Neural cell (in vitro differentiated cells): ENCODE measurements around the gene COL16A1. TPM values are rescaled to one million over a fixed set of nuclear protein-coding genes. Genes with fewer than 3 reads are reported as not detected.

Experiments used
- H2AFZ ChIP-seq: fragments of 200-600, 300-800 bp; sonication (generic), shearing (Covaris generic); 2 replicates; pipeline ENCODE4 v1.6.0; 2014; ENCODE audit warnings: low read depth, mild to moderate bottlenecking, antibody characterized with exemption, low read length, moderate library complexity
- H3F3A ChIP-seq: fragments of 200-600 bp; shearing (Covaris generic); 2 replicates; pipeline ENCODE4 v1.6.1; 2016; ENCODE audit warnings: mild to moderate bottlenecking, moderate library complexity, mixed read lengths, antibody characterized with exemption, low read length; ENCODE audit not compliant: insufficient read depth, poor library complexity, severe bottlenecking
- H3K27ac ChIP-seq: fragments of 200-600, 300-800 bp; sonication (generic), shearing (Covaris generic); 2 replicates; pipeline ENCODE4 v1.5.1; 2014; ENCODE audit warnings: mild to moderate bottlenecking, low read length, moderate library complexity
- H3K27me3 ChIP-seq: fragments of 300-800, 200-600 bp; sonication (generic), shearing (Covaris generic); 2 replicates; pipeline ENCODE4 v1.6.0; 2014; ENCODE audit warnings: mild to moderate bottlenecking, low read depth, low read length, moderate library complexity; ENCODE audit not compliant: insufficient read depth
- H3K36me3 ChIP-seq: fragments of 300-800, 200-600 bp; sonication (generic), shearing (Covaris generic); 2 replicates; pipeline ENCODE4 v1.5.1; 2014; ENCODE audit warnings: mild to moderate bottlenecking, antibody characterized with exemption, low read length, moderate library complexity; ENCODE audit not compliant: insufficient read depth
- H3K4me2 ChIP-seq: fragments of 300-800, 200-600 bp; sonication (generic), shearing (Covaris generic); 2 replicates; pipeline ENCODE4 v1.6.0; 2014; ENCODE audit warnings: mild to moderate bottlenecking, low read length
- H3K4me3 ChIP-seq: fragments of 300-800, 200-600 bp; sonication (generic), shearing (Covaris generic); 2 replicates; pipeline ENCODE4 v1.5.1; 2014; ENCODE audit warnings: mild to moderate bottlenecking, low read length, moderate library complexity
- H3K79me2 ChIP-seq: fragments of 200-600 bp; shearing (Covaris generic); replicated peaks from 2 replicates; pipeline ENCODE4 v1.6.0; 2014; ENCODE audit warnings: mild to moderate bottlenecking, low read length, moderate library complexity; ENCODE audit not compliant: insufficient read depth
- H3K9ac ChIP-seq: fragments of 300-800, 200-600 bp; sonication (generic), shearing (Covaris generic); 2 replicates; pipeline ENCODE4 v1.6.1; 2016; ENCODE audit warnings: mild to moderate bottlenecking, low read length, mixed read lengths
- H3K9me2 ChIP-seq: fragments of 200-600 bp; shearing (Covaris generic); 2 replicates; pipeline ENCODE4 v1.6.1; 2016; ENCODE audit warnings: mild to moderate bottlenecking, low read length, mixed read lengths; ENCODE audit not compliant: insufficient read depth
- H3K9me3 ChIP-seq: fragments of 200-600, 300-800 bp; sonication (generic), shearing (Covaris generic); 2 replicates; pipeline ENCODE4 v1.6.1; 2016; ENCODE audit warnings: mild to moderate bottlenecking, mixed run types, low read length, moderate library complexity, mixed read lengths
- H4K20me1 ChIP-seq: fragments of 200-600 bp; shearing (Covaris generic); 2 replicates; pipeline ENCODE4 v1.6.1; 2016; ENCODE audit warnings: mild to moderate bottlenecking, mixed run types; ENCODE audit not compliant: insufficient read depth
- CTCF ChIP-seq: fragments of 450-650 bp; IDR thresholded peaks from 2 replicates; pipeline ENCODE4 v1.5.1; 2014; ENCODE audit warnings: antibody characterized with exemption, mild to moderate bottlenecking, moderate library complexity; ENCODE audit not compliant: poor library complexity, severe bottlenecking
- EP300 ChIP-seq: fragments of 450-650 bp; conservative IDR thresholded peaks from 2 replicates; pipeline ENCODE4 v1.6.1; 2014; ENCODE audit warnings: antibody characterized with exemption, mild to moderate bottlenecking, moderate library complexity; ENCODE audit not compliant: poor library complexity, severe bottlenecking
- EZH2 ChIP-seq: fragments of 200-600, 300-800 bp; shearing (Covaris generic), sonication (generic); IDR thresholded peaks from 2 replicates; pipeline ENCODE4 v1.6.1; 2014; ENCODE audit warnings: antibody characterized with exemption, low read length, borderline replicate concordance, mild to moderate bottlenecking; ENCODE audit not compliant: insufficient read depth, poor library complexity, severe bottlenecking
- MXI1 ChIP-seq: fragments of 450-650 bp; conservative IDR thresholded peaks from 2 replicates; pipeline ENCODE4 v1.6.1; 2014; ENCODE audit warnings: antibody characterized with exemption, mild to moderate bottlenecking; ENCODE audit not compliant: poor library complexity, severe bottlenecking
- POLR2AphosphoS5 ChIP-seq: IDR thresholded peaks from 2 replicates; pipeline ENCODE4 v1.6.1; 2012
- RAD21 ChIP-seq: fragments of 450-650 bp; conservative IDR thresholded peaks from 2 replicates; pipeline ENCODE4 v1.6.1; 2014; ENCODE audit warnings: antibody characterized with exemption, mild to moderate bottlenecking, moderate library complexity
- REST ChIP-seq: IDR thresholded peaks from 2 replicates; pipeline ENCODE4 v1.6.1; 2012; ENCODE audit warnings: borderline replicate concordance
- SMC3 ChIP-seq: fragments of 450-650 bp; conservative IDR thresholded peaks from 2 replicates; pipeline ENCODE4 v1.6.1; 2014; ENCODE audit warnings: antibody characterized with exemption, mild to moderate bottlenecking, moderate library complexity; ENCODE audit not compliant: poor library complexity
- TAF1 ChIP-seq: IDR thresholded peaks from 2 replicates; pipeline ENCODE4 v1.6.1; 2012; ENCODE audit warnings: low read depth
- polyA plus RNA-seq: library from polyadenylated mRNA; depleted of rRNA; stranded (reverse); fragments of >200 nt; gene quantifications from 2 replicates; pipeline ENCODE4 v1.2.3, GENCODE V29; 2014

Gene COL16A1
- polyA plus RNA-seq, 1 donor from 2014 or later, result 3.4 TPM

- Histone ChIP-seq H3F3A (no peaks in the 10 kb centered on the region), H4K20me1 (no peaks in the 10 kb centered on the region), H3K27ac (no peak overlapping the region), H3K4me2 (no peak overlapping the region), H3K36me3 (no peaks in the 10 kb centered on the region), H3K4me3 (no peak overlapping the region), H3K27me3 (no peaks in the 10 kb centered on the region), H3K9me2 (no peaks in the 10 kb centered on the region), H2AFZ (no peak overlapping the region), H3K9me3 (no peaks in the 10 kb centered on the region), H3K9ac (no peak overlapping the region), H3K79me2 (no peaks in the 10 kb centered on the region)
- TF ChIP-seq SMC3 (no peak), RAD21 (no peak), CTCF (no peak), MXI1 (no peak), REST (no peak), TAF1 (no peak), EZH2 (no peak), POLR2AphosphoS5 (no peak), EP300 (no peak)
These were observed 35.4 kb downstream of the COL16A1 start for GRCh38 chr1:31668303-31668883.

- H3K4me2 ChIP-seq, result no peak overlapping the region
- no peak overlapping the region for H3K9ac ChIP-seq
- no peak overlapping the region for H2AFZ ChIP-seq
- H3K27me3 ChIP-seq, result no peaks in the 10 kb centered on the region
- H3K4me3 ChIP-seq, result no peak overlapping the region
- no peaks in the 10 kb centered on the region for H3K36me3 ChIP-seq
- H3K9me3 ChIP-seq, result no peaks in the 10 kb centered on the region
- H3K27ac ChIP-seq, result no peak overlapping the region
- H3F3A ChIP-seq, result no peaks in the 10 kb centered on the region
- no peak for TF ChIP-seq REST
- no peak for TF ChIP-seq TAF1
- no peak for TF ChIP-seq RAD21
- TF ChIP-seq EP300, result no peak
- TF ChIP-seq CTCF, result no peak
- no peak for TF ChIP-seq POLR2AphosphoS5
- TF ChIP-seq SMC3, result no peak
- no peak for TF ChIP-seq EZH2
- TF ChIP-seq MXI1, result no peak
- H4K20me1 ChIP-seq, result no peaks in the 10 kb centered on the region
- H3K79me2 ChIP-seq, result no peaks in the 10 kb centered on the region
- no peaks in the 10 kb centered on the region for H3K9me2 ChIP-seq
These were observed 36.6 kb downstream of the COL16A1 start for GRCh38 chr1:31667065-31667785.
